ENCODE data around the gene CCDC57.

The CCDC57 gene

GRCh38 chr17:82173351-82174041 lies 39.1 kb downstream of the CCDC57 start:
- DNase-seq = no peak

GRCh38 chr17:82172486-82173160 lies 40.0 kb downstream of the CCDC57 start:
- no peak for DNase-seq

GRCh38 chr17:82171750-82172375 lies 40.8 kb downstream of the CCDC57 start:
- no peak for DNase-seq

GRCh38 chr17:82170412-82170961 lies 42.2 kb downstream of the CCDC57 start:
- DNase-seq = peak; percentile 71 to 80 (median 80)

- DNase-seq = no peak
Measured at GRCh38 chr17:82168568-82168967, 44.1 kb downstream of the CCDC57 start.

- no peak for DNase-seq
Measured at GRCh38 chr17:82167028-82167427, 45.6 kb downstream of the CCDC57 start.

- DNase-seq = no peak
Measured at GRCh38 chr17:82164853-82165252, 47.8 kb downstream of the CCDC57 start.

- DNase-seq = no peak
Measured at GRCh38 chr17:82161216-82161615, 51.4 kb downstream of the CCDC57 start.

- DNase-seq = peak; percentile 36 to 67 (median 63)
Measured at GRCh38 chr17:82160075-82160474, 52.6 kb downstream of the CCDC57 start.

- no peak for DNase-seq
Measured at GRCh38 chr17:82158825-82159224, 53.8 kb downstream of the CCDC57 start.

- DNase-seq = no peak
Measured at GRCh38 chr17:82157046-82158035, 55.3 kb downstream of the CCDC57 start.

GRCh38 chr17:82156284-82156925 lies 56.2 kb downstream of the CCDC57 start:
- no peak for DNase-seq

GRCh38 chr17:82155606-82156005 lies 57.0 kb downstream of the CCDC57 start:
- no peak for DNase-seq

GRCh38 chr17:82154881-82155331 lies 57.7 kb downstream of the CCDC57 start:
- no peak for DNase-seq

- peak; percentile 82 to 92 (median 88) for DNase-seq
Measured at GRCh38 chr17:82153745-82154375, 58.8 kb downstream of the CCDC57 start.

- DNase-seq = no peak
Measured at GRCh38 chr17:82153295-82153691, 59.3 kb downstream of the CCDC57 start.

- no peak for DNase-seq
Measured at GRCh38 chr17:82152556-82153294, 59.9 kb downstream of the CCDC57 start.

- no peak for DNase-seq
Measured at GRCh38 chr17:82152114-82152513, 60.5 kb downstream of the CCDC57 start.

GRCh38 chr17:82151106-82151957 lies 61.3 kb downstream of the CCDC57 start:
- DNase-seq = no peak

Measured in suppressor macrophage treated with lipopolysaccharide for 1 hour (primary cell).